ENCODE measurements around the gene RCOR1.
"Not testable (repeated sequence)": the region's sequence is repeated elsewhere in the genome, so short reads cannot be mapped to it uniquely, and the experiment has no call there.

The RCOR1 gene

DNA sequence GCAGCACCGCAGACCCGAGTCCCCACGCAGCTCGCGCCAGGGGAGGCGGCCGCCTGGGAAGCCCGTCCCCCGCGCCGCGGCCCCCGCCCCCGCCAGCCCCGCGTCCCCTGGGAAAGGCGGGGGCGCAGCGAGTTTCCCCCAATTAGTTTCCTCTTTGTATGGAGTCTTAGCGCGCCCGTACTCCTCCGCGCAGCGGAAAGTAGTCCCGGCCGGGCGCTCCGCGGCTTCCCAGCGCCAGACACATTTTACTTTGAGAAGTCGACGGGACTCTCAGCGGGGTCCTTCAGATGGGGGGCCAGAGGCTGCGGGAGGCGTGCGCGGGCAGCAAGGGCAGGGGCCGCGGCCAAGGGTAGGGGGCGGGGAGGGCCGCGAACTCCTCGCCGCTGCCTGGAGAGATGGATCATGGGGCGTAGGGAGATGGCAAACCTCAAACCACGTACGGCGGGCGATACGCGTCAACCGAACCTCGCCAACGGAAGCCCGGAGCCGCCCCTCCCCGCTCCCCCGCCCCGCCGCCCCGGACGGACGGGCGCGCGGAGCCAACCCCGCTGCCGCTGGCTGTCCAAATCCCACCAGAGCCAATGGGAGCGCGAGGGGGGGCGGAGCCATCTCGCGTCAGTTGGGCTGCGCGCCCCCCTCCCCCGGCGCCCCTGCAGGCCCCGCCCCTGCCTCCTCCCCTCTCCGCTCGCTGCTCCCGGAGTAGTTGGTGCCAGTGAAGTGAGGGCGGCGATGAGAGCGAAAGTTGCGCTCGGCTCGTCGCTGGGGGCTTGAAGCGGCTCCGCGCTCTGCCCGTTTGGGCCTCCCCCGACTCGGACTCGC, at the start of gene RCOR1:
RCOR1 (plus strand) TSS at position 706 of the 819 bp plus-strand sequence. CDS start 238 bp downstream, outside the sequence.
- no peak for TF ChIP-seq CTCF (IDR thresholded peaks at IDR 0.05; ENCODE audit: low read depth, low read length)
- no peaks in the 10 kb centered on the region for H3K9me3 ChIP-seq (ENCODE audit: severe bottlenecking)
- DNase-seq = peak; percentile 98
- H3K27me3 ChIP-seq (ENCODE audit: insufficient read depth, low read depth, severe bottlenecking) = no peaks in the 10 kb centered on the region
- peaks cover 2% of the 10 kb centered on the region for H3K36me3 ChIP-seq
- peak within 1 kb of the TSS; percentile 85 for H3K4me3 ChIP-seq (ENCODE audit: low read depth, low read length)
- H3K27ac ChIP-seq = peak within 1 kb of the TSS; percentile 100

GRCh38 chr14:102544046-102544746, 48.3 kb upstream of the RCOR1 start:
- DNase-seq = peak; percentile 29
- H3K4me3 ChIP-seq (ENCODE audit: low read depth, low read length) = peak overlapping the region; percentile 69
- no peak for TF ChIP-seq CTCF (IDR thresholded peaks at IDR 0.05; ENCODE audit: low read depth, low read length)
- H3K27ac ChIP-seq = peak overlapping the region; percentile 98
- peaks cover 3% of the 10 kb centered on the region for H3K9me3 ChIP-seq (ENCODE audit: severe bottlenecking)
- H3K27me3 ChIP-seq (ENCODE audit: insufficient read depth, low read depth, severe bottlenecking) = no peaks in the 10 kb centered on the region
- no peaks in the 10 kb centered on the region for H3K36me3 ChIP-seq

GRCh38 chr14:102544747-102545460, 47.5 kb upstream of the RCOR1 start:
- Histone ChIP-seq H3K27me3 (ENCODE audit: insufficient read depth, low read depth, severe bottlenecking) (no peaks in the 10 kb centered on the region), H3K9me3 (ENCODE audit: severe bottlenecking) (peaks cover 3% of the 10 kb centered on the region), H3K4me3 (ENCODE audit: low read depth, low read length) (peak overlapping the region; percentile 69), H3K36me3 (no peaks in the 10 kb centered on the region), H3K27ac (peak overlapping the region; percentile 98)
- peak; percentile 92 for DNase-seq
- TF ChIP-seq CTCF (IDR thresholded peaks at IDR 0.05; ENCODE audit: low read depth, low read length) = no peak

- no peaks in the 10 kb centered on the region for H3K36me3 ChIP-seq
- peaks cover 3% of the 10 kb centered on the region for H3K9me3 ChIP-seq (ENCODE audit: severe bottlenecking)
- H3K27me3 ChIP-seq (ENCODE audit: insufficient read depth, low read depth, severe bottlenecking) = no peaks in the 10 kb centered on the region
- TF ChIP-seq CTCF (IDR thresholded peaks at IDR 0.05; ENCODE audit: low read depth, low read length) = peak; percentile 32; the same call in 1 of the 2 replicates
- peak overlapping the region; percentile 98 for H3K27ac ChIP-seq
- DNase-seq = peak; percentile 79
- peak overlapping the region; percentile 69 for H3K4me3 ChIP-seq (ENCODE audit: low read depth, low read length)
Observed at GRCh38 chr14:102545461-102546265, 46.8 kb upstream of the RCOR1 start.

DNA sequence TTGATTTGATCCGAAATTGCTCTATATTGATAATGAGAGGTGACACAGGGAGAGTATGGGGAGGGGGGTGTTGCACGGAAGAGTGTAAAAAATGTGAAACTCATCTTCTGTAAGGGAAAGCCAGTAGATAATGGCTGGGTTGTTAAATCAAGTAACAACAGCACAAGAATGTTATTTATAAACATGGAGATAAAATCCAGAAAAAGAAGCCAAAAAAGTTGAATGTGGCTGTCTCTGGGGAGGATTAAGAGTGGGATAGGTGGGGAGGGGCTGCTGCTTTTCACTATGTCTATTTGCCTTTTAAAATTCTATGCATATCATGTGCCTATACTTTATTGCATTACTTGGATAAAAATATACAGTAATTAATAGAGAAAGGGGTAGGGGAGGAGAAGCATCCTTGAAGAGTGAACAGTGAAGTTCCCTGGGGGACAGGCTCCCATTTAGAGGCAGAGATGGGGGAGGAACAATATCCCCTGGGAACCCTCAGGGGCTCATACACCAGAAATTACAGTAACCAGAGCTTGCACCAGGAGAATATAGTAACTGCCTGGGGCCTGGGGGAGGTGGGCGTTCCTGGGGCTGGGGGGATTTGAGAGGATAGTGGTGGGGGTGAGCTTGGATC, 43.7 kb upstream of the RCOR1 start:
- no peak overlapping the region for H3K27ac ChIP-seq
- no peak for DNase-seq
- no peak overlapping the region for H3K4me3 ChIP-seq (ENCODE audit: low read depth, low read length)
- no peaks in the 10 kb centered on the region for H3K27me3 ChIP-seq (ENCODE audit: insufficient read depth, low read depth, severe bottlenecking)
- 0 out of 2 replicates have a peak, but pooled peaks cover 4% of the 10 kb centered on the region for H3K36me3 ChIP-seq
- no peak for TF ChIP-seq CTCF (IDR thresholded peaks at IDR 0.05; ENCODE audit: low read depth, low read length)
- peaks cover 3% of the 10 kb centered on the region for H3K9me3 ChIP-seq (ENCODE audit: severe bottlenecking)

- not testable (repeated sequence) for DNase-seq; H3K9me3 ChIP-seq (ENCODE audit: severe bottlenecking); H3K4me3 ChIP-seq (ENCODE audit: low read depth, low read length); H3K27me3 ChIP-seq (ENCODE audit: insufficient read depth, low read depth, severe bottlenecking); H3K36me3 ChIP-seq; H3K27ac ChIP-seq
Observed at GRCh38 chr14:102550927-102551401, 41.5 kb upstream of the RCOR1 start.

All from WERI-Rb-1 (cell line).